A549 (cell line): Measurements from ENCODE around the gene TEX11. TPM values are rescaled to one million over a fixed set of nuclear protein-coding genes. Genes with fewer than 3 reads are reported as not detected.

Experiments
- ATAC-seq, 2 experiments: fragments of 200-7000 bp in 1 of 2; fragments of >200 bp in 1 of 2; cut with Nextera tagmentation in 1 of 2; cut with Tn5 transposase in 1 of 2; 3 replicates each; pipeline versions ENCODE4 v1.8.0 to v1.9.1; 2018 to 2020; ENCODE audit warnings: mild to moderate bottlenecking in 1 of 2, moderate library complexity in 1 of 2
- CTCF ChIA-PET: fragments of 300-600 bp; sonication (Branson Sonifier 250); formaldehyde crosslinking; extraction: SDS; loops from one replicate; lab custom pipeline; 2021; ENCODE audit warnings: antibody characterized with exemption, inconsistent platforms; lab: Yijun Ruan, JAX
- POLR2A ChIA-PET: fragments of 350-600 bp; formaldehyde crosslinking; extraction: SDS; loops from one replicate; lab custom pipeline; 2021; ENCODE audit warnings: antibody characterized with exemption, inconsistent platforms; lab: Yijun Ruan, JAX
- DNase-seq, 2 experiments: peaks; one replicate each; pipeline versions ENCODE4 v3.0.0 to v3.0.0-alpha.2; 2011 to 2016; ENCODE audit warnings: low read depth in 1 of 2, low spot score in 1 of 2
- FAIRE-seq: peaks from 2 replicates; lab custom pipeline; 2011; peaks lifted over from hg19 to GRCh38; lab: Jason Lieb, UNC
- H3K27ac ChIP-seq, 2 experiments: fragments of >200 bp; sonication (Bioruptor Twin); formaldehyde crosslinking; 3 replicates each; pipeline ENCODE4 v1.5.1; 2016 to 2017
- H3K4me1 ChIP-seq: fragments of >200 bp; sonication (Bioruptor Twin); formaldehyde crosslinking; 3 replicates; pipeline ENCODE4 v1.6.1; 2016
- H3K4me2 ChIP-seq: fragments of >200 bp; sonication (Bioruptor Twin); formaldehyde crosslinking; 3 replicates; pipeline ENCODE4 v1.6.1; 2016
- H3K4me3 ChIP-seq: fragments of >200 bp; sonication (Bioruptor Twin); formaldehyde crosslinking; 3 replicates; pipeline ENCODE4 v1.5.1; 2016
- H3K9me3 ChIP-seq: fragments of >200 bp; sonication (Bioruptor Twin); formaldehyde crosslinking; 3 replicates; pipeline ENCODE4 v1.6.1; 2016
- CBX8 ChIP-seq: fragments of 200-600 bp; sonication (generic); IDR thresholded peaks from 2 replicates; pipeline ENCODE4 v1.6.1; 2016
- CEBPB ChIP-seq, 2 experiments: fragments of >200 bp in 1 of 2; sonication (Bioruptor Twin) in 1 of 2; formaldehyde crosslinking in 1 of 2; IDR thresholded peaks; 2 replicates each; pipeline ENCODE4 v1.6.1; 2012 to 2016
- CHD4 ChIP-seq: fragments of 200-600 bp; sonication (generic); IDR thresholded peaks from 2 replicates; pipeline ENCODE4 v1.6.1; 2016; ENCODE audit warnings: antibody characterized with exemption, mild to moderate bottlenecking, borderline replicate concordance
- CTCF ChIP-seq: fragments of >200 bp; sonication (Bioruptor Twin); formaldehyde crosslinking; IDR thresholded peaks from 3 replicates; pipeline ENCODE4 v1.5.1; 2016
- EHF ChIP-seq: fragments of 250-450 bp; sonication (Bioruptor Pico); IDR thresholded peaks from 2 replicates; pipeline ENCODE4 v1.5.0; 2020; ENCODE audit warnings: mild to moderate bottlenecking
- ELK1 ChIP-seq: fragments of 150-350 bp; IDR thresholded peaks from 2 replicates; pipeline ENCODE4 v1.6.1; 2014; ENCODE audit warnings: low read depth, mild to moderate bottlenecking, low read length
- ESRRA ChIP-seq: fragments of 150-350 bp; IDR thresholded peaks from 2 replicates; pipeline ENCODE4 v1.6.1; 2014; ENCODE audit warnings: mild to moderate bottlenecking, low read length, borderline replicate concordance
- FOSB ChIP-seq: fragments of 250-450 bp; sonication (Bioruptor Pico); IDR thresholded peaks from 2 replicates; pipeline ENCODE4 v1.5.0; 2020; ENCODE audit warnings: mild to moderate bottlenecking, moderate library complexity
- HES2 ChIP-seq: fragments of >200 bp; sonication (Bioruptor Twin); formaldehyde crosslinking; IDR thresholded peaks from 2 replicates; pipeline ENCODE4 v1.6.1; 2016
- MAFK ChIP-seq: fragments of 450-650 bp; IDR thresholded peaks from 2 replicates; pipeline ENCODE4 v1.6.1; 2014; ENCODE audit not compliant: partially characterized antibody
- PHF8 ChIP-seq: fragments of 200-600 bp; sonication (generic); IDR thresholded peaks from 2 replicates; pipeline ENCODE4 v1.6.1; 2016; ENCODE audit warnings: low read depth, mild to moderate bottlenecking, antibody characterized with exemption, moderate library complexity, borderline replicate concordance
- RCOR1 ChIP-seq: fragments of 150-350 bp; IDR thresholded peaks from 2 replicates; pipeline ENCODE4 v1.6.1; 2014; ENCODE audit warnings: antibody characterized with exemption, low read length, low read depth
- RFX5 ChIP-seq: fragments of 450-650 bp; IDR thresholded peaks from 2 replicates; pipeline ENCODE4 v1.7.1; 2014; ENCODE audit warnings: antibody characterized with exemption, mild to moderate bottlenecking, moderate library complexity
- SREBF2 ChIP-seq: fragments of 450-650 bp; IDR thresholded peaks from 2 replicates; pipeline ENCODE4 v1.6.1; 2014; ENCODE audit warnings: mild to moderate bottlenecking, moderate library complexity
- WGBS: methylation state at CpG from one replicate; pipeline ENCODE4 v1.1.6; 2017; ENCODE audit errors: missing lambda C conversion rate; 5-methylcytosine and 5-hydroxymethylcytosine counted together
- polyA plus RNA-seq, 4 experiments: library from polyadenylated mRNA; depleted of rRNA in 3 of 4; stranded (reverse); fragments of >200 nt; fragmentation: RNase III in 1 of 4; extraction: RNeasy Plus Mini Kit Qiagen cat#74134 plus additional on column Dnase treatment in 1 of 4; gene quantifications; 2 replicates in 3 of 4; 3 replicates in 1 of 4; pipeline ENCODE4 v1.2.3, GENCODE V29; 2011 to 2017
- TF ChIP-seq, protein P1 (sequence below): fragments of 250-450 bp; sonication (Bioruptor Pico); IDR thresholded peaks from 2 replicates; pipeline ENCODE4 v1.5.0; 2020; ENCODE audit warnings: low read depth, mild to moderate bottlenecking, moderate library complexity
- TF ChIP-seq, protein P2 (sequence below): fragments of 200-600 bp; sonication (generic); IDR thresholded peaks from 2 replicates; pipeline ENCODE4 v1.6.1; 2016; ENCODE audit warnings: antibody characterized with exemption, mild to moderate bottlenecking, moderate library complexity

TEX11 gene
- polyA plus RNA-seq, 2 of the 4 experiments (the other 2 are of a cell fraction), result not detected

DNA sequence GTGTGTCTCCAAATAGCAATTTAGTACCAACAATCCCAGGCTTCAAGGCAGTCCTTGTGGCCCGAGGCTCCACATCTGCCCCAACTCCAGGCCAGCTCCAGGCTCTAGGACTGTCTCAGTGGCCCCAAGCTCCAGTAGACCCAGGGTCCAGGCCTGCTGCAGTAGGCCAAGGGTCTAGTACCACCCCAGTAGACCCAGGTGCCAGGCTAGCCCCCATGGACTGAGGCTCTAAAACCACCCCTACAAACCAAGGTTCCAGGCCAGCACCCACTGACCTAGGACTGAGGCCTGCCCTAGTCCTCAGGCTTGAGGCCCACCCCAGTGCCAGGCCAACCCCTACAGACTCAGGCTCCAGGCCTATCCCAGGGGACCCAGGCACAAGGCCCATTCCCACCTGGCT is 272.3 kb downstream of the TEX11 start:
- CTCF ChIA-PET, result no interaction called here
- Histone ChIP-seq H3K4me3 (no peak overlapping the region), H3K4me2 (no peak overlapping the region), H3K4me1 (no peaks in the 10 kb centered on the region), H3K27ac (no peak overlapping the region), H3K9me3 (no peaks in the 10 kb centered on the region)
- POLR2A ChIA-PET, result no interaction called here
- WGBS, result no CpG with 5 or more reads among the region's 1 CpG
- DNase-seq, result no peak
- TF ChIP-seq RFX5 (no peak), CEBPB (IDR thresholded peaks at IDR 0.05) (no peak), ESRRA (no peak), CTCF (no peak), FOSB (CRISPR knock-in tag) (no peak)
- no peak for FAIRE-seq
- no peak for ATAC-seq

- FAIRE-seq, result no peak
- ChIA-PET CTCF (no interaction called here), POLR2A (no interaction called here)
- no peak for TF ChIP-seq PHF8
- TF ChIP-seq HES2, result no peak
- TF ChIP-seq, protein P1, sequence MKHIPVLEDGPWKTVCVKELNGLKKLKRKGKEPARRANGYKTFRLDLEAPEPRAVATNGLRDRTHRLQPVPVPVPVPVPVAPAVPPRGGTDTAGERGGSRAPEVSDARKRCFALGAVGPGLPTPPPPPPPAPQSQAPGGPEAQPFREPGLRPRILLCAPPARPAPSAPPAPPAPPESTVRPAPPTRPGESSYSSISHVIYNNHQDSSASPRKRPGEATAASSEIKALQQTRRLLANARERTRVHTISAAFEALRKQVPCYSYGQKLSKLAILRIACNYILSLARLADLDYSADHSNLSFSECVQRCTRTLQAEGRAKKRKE (CRISPR knock-in tag), result no peak
- no peak for TF ChIP-seq EHF (CRISPR knock-in tag)
- TF ChIP-seq, protein P2, sequence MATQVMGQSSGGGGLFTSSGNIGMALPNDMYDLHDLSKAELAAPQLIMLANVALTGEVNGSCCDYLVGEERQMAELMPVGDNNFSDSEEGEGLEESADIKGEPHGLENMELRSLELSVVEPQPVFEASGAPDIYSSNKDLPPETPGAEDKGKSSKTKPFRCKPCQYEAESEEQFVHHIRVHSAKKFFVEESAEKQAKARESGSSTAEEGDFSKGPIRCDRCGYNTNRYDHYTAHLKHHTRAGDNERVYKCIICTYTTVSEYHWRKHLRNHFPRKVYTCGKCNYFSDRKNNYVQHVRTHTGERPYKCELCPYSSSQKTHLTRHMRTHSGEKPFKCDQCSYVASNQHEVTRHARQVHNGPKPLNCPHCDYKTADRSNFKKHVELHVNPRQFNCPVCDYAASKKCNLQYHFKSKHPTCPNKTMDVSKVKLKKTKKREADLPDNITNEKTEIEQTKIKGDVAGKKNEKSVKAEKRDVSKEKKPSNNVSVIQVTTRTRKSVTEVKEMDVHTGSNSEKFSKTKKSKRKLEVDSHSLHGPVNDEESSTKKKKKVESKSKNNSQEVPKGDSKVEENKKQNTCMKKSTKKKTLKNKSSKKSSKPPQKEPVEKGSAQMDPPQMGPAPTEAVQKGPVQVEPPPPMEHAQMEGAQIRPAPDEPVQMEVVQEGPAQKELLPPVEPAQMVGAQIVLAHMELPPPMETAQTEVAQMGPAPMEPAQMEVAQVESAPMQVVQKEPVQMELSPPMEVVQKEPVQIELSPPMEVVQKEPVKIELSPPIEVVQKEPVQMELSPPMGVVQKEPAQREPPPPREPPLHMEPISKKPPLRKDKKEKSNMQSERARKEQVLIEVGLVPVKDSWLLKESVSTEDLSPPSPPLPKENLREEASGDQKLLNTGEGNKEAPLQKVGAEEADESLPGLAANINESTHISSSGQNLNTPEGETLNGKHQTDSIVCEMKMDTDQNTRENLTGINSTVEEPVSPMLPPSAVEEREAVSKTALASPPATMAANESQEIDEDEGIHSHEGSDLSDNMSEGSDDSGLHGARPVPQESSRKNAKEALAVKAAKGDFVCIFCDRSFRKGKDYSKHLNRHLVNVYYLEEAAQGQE, result no peak
- Histone ChIP-seq H3K9me3 (no peaks in the 10 kb centered on the region), H3K4me1 (no peaks in the 10 kb centered on the region), H3K4me2 (no peak overlapping the region), H3K4me3 (no peak overlapping the region), H3K27ac (no peak overlapping the region)
- no CpG with 5 or more reads among the region's 2 CpGs for WGBS
- no peak for ATAC-seq
- no peak for DNase-seq
Measured at GRCh38 chrX:70635669-70636068, 272.8 kb downstream of the TEX11 start.

DNA sequence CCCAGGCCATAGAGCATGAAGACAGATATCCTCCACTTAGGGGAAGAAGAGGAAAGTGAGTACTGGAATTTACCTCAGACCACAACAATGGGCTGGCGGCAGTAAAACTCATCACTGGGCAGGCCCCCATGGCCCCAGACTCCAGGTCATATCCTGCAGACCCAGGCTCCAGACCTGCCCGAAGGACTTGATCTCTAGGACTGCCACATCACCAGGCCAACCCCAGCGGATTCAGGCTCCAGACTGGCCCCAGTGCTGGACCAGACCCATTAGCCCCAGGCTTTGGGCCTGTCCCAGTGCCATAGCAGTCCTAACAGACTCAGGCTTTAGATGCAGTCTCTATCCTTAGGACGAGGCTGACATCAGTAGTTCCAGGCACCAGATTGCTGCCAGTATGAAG is 273.3 kb downstream of the TEX11 start:
- Histone ChIP-seq H3K9me3 (no peaks in the 10 kb centered on the region), H3K4me1 (no peaks in the 10 kb centered on the region), H3K4me2 (no peak overlapping the region), H3K4me3 (no peak overlapping the region), H3K27ac (no peak overlapping the region)
- ATAC-seq (no peak), DNase-seq (no peak), FAIRE-seq (no peak)
- CTCF ChIA-PET, result no interaction called here
- 91% methylated on average over 1 of the region's 4 CpGs for WGBS
- TF ChIP-seq CHD4, result no peak
- POLR2A ChIA-PET, result no interaction called here

DNA sequence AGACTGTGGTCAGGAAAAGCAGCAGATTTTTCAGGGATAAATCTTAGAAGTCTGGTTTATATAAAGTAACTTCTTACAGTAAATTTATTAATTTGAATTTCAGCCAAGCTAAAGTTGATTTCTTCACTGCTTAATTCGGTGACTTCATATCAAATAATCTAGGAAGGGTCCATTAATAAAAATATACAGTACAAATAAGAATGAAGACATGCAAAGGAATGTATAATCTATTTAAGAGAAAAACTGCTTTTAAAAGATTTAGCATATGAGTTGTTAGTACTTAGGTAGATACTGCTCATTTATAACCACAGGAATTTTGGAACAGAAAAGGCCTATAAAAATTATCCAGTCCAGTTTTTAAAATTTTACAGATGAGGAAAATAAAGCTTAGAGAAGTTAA is 286.8 kb downstream of the TEX11 start:
- CTCF ChIA-PET, result no interaction called here
- H3K9me3 ChIP-seq, result no peaks in the 10 kb centered on the region
- H3K4me1 ChIP-seq, result no peaks in the 10 kb centered on the region
- FAIRE-seq, result no peak
- no peak overlapping the region for H3K4me3 ChIP-seq
- POLR2A ChIA-PET, result interaction anchor here (0.6 kb wide), 1 partner anchor 260 kb away, joined by 3 read pairs; no protein-coding TSS in a partner anchor
- WGBS, result 57% methylated on average over 1 of the region's 1 CpG
- no peak for DNase-seq
- H3K4me2 ChIP-seq, result no peak overlapping the region
- no peak for ATAC-seq
- H3K27ac ChIP-seq, result no peak overlapping the region
- TF ChIP-seq SREBF2, result no peak
- TF ChIP-seq RCOR1, result no peak
- no peak for TF ChIP-seq CBX8
- TF ChIP-seq ELK1, result no peak
- no peak for TF ChIP-seq MAFK
- TF ChIP-seq, protein P2, result no peak
